SKM-1 (cell line): ENCODE data around the gene FOXN3.

Experiments
- DNase-seq: peaks from one replicate; lab custom pipeline; 2025; ENCODE audit not compliant: unreplicated experiment; lab: John Stamatoyannopoulos, UW

FOXN3 gene

DNA sequence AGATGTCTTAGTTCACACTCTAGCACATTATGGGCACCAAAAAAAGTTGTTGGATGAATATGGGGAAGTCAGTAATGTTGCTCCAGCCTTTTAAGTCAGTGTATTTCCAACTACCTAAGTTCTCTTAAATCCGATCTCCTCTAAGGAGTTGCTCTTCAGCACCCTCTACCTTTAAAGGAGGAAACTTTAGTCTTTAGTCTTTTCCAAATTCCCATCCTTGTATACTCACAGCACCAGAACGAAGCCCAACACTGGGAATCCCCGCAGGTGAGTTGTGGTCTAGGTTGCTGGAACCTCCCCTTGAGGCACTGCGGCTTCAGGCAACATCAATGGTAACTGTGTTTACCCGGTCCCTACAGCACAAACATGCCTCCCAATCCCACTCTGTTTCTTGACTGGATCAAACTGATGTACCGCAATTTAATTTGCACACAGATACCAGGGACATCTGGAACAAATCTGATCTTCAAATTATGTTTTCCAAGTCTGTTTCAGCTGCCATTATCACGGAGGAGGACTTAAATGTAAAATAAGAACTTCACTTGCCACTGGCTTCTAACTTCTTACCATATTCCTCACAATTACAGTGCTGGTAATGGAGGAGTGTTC lies 179.0 kb downstream of the FOXN3 start:
- DNase-seq = no peak

DNA sequence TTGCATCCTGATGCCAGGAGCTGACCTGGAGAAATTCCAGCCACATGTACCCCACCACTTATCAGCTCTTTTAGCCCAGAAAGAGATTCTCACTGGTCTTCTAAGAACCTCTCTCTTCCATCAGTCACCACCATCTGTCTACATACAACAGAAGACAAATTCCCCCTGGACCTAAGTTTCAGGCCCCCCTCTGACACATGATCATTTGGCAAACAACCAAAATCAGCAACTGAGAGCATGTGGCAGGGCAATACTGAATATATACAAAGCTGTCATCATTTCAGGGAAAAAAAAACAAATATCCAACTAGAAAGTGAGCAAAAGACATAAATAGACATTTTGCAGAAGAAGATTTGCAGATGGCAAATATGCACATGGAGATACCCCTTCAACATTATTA lies 180.2 kb downstream of the FOXN3 start:
- DNase-seq = no peak

DNA sequence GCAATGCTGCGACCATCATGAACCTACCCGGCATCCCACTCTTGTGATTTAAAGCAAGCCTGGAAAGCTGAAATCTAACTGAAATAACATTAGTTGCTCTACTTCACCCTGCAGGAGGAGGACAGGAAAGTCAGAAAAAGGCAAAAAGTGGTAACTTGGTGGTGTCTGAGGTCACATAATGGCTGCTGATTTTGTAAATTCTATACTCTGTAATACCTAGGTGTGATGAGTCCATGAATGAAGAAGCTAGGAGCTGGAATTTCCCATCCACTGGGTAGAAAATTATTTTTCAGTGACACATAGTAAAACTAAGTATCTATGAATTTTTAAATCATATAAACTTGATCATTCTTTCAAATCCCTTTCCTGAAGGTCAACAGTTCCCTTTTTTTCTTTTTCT lies 183.8 kb downstream of the FOXN3 start:
- DNase-seq = no peak

DNA sequence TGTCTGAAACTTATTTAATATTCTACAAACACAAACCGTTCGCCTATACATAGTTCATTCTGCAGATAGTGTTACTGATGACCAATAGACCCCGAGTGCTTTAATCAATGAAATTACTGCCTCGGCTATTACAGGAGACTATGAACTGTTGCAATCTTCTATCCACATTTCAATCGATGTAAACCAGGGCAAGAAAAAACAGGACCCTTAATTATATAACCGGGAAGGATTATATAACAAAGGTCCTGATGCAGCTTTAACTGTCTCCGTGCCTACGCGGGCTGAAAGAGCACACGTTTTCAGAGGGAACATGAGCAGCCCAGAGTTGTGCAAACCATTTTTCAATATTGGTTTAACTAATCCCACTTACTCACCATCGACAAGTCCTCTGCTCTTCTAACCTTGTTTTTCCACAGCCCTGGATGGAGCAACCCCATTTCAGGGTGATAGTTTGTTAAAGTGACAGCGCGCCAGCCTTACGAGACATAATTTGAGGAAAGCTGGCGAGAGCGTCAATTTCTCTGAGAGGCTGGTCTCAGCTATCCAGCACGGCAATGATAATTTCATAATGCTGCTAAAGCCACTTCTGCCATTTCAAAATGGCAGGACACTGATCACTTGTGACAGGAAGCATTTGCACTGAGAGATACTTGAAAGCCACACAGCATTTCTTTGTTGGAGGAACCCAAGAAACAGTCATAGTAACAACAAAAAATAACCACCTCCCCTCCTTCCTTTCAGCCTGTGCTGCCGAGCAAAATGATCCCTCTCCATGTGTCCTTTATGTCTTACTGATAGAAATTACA lies 184.6 kb downstream of the FOXN3 start:
- no peak for DNase-seq

DNA sequence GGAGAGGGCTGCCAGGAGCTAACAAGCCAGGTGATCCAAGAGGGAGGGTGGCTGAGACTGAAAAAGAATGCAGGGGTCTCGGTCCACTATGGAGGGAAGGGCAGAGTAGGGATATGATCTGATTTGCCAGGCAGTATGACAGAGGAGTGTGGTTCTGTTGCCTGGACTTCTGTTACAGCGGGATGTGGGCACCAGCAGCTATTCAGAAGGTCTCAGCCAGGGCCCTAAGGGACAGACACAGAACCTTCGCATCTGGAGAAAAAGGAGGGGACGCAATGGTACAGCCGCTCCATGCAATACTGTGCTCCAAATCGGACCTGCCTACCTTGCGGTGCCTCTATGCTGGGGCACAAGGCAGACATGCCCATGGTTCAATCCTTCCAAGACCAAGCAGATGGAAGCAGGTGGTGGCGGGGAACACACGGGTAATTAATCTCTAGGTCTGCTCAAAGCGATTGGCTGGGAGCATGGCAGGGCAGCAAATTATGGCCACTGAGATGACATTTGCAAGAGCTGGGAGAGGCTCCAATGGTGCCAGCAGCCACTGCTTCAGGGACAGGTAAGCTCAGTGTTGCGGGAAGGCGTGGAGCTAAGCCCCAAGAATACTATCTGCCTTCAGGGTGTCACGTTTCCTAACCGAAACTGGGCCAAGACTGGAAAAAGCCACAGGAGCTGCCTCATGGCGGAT lies 185.5 kb downstream of the FOXN3 start:
- no peak for DNase-seq

DNA sequence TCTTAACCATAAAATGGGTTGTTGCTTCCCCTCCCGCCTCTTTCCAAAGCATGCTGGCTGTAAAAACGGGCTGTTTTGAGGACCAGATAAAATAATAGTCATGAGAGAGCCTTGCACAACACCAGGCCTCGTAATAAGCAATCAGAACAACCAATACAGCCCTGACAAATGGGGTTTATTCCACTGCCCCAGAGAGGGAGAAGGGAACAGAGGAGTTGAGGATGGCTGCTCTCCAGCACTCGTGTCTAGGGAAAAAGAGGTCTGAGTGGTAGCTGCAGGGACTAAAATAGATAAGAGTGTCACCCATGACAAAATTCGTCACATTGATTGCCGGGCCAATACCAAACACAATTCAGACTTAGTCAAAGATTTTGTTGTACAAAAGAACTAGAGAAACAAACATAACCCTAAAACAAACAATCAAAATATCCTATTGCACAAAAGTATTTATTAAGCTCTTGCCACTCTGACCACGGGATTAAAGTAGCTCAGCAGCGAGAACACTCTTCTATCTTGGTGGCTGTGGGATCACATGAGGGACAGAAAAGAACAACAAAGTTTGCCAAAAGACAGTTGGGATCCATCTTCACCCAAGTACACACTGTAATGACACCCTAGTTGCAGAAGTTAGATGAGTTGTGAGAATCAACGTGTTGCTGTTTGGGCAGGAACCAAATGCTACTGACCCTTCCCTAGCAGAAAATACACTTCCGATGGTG lies 188.0 kb downstream of the FOXN3 start:
- no peak for DNase-seq

DNA sequence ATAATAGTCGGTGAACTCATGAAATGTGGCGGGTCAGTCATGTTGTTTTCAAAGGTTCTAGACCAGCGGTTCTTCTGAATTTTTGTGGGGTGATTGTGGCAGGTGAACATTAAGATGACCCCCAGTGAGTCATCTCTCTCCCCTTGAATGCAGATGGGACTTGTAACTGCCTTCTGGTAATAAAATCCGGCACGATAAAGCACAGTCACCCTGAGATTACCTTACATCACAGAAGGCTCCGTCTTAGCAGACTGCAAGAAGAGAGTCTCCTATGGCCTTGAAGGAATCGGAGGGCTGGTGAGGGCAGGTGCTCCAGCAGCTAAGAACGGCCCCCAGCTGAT lies 189.6 kb downstream of the FOXN3 start:
- DNase-seq = no peak

DNA sequence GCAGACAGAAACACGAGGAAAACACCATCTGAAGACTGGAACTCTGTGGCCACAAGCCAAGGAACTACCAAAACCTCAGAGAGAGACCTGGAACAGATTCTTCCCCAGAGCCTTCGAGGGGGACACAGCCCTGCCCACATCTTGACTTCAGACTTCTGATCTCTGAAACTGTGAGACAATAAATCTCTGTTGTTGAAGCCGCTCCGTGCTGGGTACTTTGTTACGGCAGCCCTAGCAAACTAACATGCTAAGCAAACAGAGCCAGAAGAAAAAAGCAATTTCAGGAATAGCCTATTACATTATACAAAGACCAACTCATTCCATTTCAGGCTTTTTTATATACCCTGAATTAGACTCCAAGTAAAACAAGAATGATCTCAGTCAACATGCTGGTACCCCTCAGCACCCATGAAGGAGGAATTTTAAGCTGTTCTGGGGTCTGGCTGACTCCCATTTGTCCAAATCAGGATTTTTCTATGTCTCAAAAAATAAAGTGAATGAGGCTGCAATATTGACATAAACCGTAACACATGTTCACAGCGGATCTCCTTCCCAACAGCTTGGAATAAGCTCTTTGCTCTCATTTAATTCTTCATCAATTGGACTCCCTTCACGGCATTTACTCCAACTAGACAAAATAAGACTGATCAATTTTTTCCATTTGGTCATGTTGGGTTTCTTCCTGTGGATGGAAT lies 190.1 kb downstream of the FOXN3 start:
- DNase-seq = no peak

DNA sequence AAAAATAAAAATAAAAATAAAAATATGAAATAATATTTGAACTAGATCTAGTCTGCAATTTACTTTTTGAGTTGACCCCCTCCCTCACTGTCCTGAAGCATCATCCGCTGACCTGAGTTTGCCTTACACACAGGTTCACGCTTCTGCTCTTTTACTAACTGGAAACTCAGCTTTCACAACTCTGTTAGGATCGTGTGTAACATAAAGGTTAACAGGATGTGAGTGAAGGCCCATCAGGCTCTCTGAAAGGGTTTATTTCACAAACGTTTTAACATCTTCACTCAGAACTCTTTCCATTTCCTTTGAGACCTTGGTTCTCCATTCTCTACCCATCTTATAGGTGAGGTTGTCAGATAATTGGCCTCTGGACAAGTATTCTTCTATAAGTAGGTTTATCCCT lies 191.4 kb downstream of the FOXN3 start:
- DNase-seq = no peak

DNA sequence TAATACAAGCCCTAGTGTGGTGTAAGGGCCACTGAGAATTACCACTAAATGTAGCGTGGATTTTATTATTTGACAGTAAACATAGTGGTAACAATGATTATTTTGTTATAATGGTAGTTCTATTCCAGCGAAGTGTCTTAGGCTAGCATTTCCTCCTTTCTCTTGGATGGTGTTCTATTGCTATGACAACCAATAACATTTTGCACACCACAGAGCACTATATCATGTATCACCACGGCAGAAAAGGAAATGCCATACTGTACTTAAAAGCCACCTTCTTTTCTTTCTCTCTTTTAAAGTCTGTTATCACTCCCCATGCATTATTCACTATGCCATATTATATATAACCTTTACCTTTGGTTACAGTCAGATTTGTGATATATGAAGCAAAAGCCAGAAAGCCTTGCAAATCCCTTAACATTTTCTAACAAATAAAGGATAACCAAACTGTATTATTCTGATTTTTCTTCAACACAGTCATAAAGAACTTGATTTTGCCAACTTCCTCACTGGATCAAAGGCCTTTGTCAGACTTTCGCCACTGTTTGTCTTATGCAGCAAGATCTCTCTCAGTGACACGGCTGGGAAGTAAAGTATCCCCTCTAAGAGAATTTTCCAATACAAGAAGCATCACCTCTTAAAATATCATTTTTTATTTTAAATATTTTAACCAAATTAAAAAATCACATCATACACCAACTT lies 195.8 kb downstream of the FOXN3 start:
- DNase-seq = no peak

DNA sequence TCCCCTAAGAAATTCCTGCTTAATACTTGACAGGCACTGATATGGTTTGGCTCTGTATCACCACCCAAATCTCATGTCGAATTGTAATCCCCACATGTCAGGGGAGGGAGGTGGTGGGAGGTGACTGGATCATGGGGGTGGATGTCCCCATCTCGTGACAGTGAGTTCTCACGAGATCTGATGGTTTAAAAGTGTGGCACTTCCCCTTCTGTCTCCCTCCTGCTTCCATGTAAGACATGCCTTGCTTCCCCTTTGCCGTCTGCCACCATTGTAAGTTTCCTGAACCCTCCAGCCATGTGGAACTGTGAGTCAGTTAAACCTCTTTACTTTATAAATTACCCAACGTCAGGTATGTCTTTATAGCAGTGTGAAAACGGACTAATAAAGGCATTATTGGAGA lies 198.0 kb downstream of the FOXN3 start:
- no peak for DNase-seq

DNA sequence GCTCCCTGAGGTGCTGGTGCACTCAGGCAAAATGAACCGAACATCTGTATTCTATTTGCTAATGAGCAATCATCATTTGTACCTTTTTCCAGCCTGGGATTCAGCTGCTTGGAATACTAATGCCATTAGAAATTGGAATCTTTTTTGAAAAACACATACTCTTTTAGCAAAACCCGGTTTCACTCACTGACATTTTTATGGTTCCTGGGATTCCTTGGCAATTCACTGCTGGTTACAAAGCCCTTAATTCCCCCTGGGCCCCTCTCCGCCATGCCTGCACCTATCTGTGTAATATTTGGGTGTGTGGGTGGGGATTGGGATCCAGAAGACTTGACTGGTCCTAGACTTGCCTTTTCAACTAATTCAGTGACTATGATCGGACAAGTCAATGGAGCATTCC lies 199.1 kb downstream of the FOXN3 start:
- DNase-seq = no peak

DNA sequence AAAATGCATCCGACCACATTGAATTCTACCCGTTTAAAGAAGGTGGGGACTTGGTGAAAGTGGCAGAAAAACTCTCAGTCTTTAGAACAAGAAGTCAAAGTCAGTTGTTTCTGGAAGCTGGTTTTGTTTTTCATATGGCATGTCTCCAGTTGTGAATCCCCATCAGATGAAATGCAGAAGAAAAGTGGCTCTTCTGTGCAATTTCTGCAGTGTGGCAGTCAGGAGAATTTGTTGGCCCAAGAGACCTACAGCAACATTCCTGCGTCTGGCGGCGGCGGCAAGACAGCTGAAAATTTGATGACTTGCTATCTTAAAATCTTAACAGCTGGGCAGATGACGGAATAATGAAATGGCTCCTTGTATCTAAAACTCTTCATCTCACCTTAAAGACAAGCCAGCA lies 201.5 kb downstream of the FOXN3 start:
- no peak for DNase-seq

DNA sequence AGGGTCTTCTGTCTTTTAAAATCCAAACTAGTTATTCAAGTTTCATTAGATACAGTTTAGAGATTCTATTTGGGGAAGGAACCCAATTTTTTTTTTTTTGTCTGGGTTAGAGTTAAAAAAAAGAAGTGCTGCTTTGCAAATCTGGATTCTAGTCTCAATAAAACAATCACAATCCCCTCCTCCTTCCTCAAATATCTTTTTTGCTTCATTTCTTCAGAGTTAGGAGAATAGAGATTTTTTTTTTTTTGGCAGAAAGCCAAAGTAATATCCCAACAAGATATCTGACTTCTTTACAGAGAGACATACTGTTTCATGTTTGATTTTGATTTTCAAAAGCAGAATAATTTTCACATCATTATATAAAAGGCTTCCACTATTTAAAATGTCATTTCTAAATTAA lies 201.9 kb downstream of the FOXN3 start:
- no peak for DNase-seq

DNA sequence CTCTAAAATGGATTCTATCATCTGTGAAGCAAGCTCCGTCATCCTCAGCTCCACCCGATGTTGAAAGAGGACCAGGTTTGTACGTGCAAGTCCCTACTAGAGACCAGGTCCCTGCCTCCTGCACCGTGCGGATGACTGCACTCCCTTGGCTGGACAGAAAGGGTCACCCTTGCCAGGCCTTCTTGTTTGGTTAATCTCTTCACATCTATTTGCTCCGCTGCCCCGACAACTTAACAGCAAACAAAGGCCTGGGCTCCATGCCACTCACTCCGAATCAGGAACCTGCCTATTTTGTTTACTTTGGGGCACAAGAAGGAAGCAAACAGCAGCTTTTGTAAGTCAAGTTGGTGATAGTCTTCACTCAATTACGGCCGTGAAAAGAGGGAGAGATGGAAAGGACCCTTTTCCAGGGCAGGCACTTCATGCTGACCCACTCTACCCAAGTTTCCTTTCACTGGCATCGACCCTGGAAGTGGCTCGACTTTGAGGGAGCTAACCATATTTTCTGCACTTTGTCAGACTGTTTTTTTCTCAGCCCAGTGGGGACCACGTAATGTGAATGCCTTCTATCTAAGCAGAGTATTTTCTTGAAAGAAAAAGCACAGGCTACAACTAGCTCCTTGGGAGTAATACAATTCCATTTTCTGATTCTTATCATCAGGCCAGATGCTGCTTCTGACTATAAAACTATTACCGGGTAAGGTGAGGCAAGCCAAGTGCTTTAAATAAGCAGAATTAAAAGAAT lies 202.6 kb downstream of the FOXN3 start:
- DNase-seq = no peak

DNA sequence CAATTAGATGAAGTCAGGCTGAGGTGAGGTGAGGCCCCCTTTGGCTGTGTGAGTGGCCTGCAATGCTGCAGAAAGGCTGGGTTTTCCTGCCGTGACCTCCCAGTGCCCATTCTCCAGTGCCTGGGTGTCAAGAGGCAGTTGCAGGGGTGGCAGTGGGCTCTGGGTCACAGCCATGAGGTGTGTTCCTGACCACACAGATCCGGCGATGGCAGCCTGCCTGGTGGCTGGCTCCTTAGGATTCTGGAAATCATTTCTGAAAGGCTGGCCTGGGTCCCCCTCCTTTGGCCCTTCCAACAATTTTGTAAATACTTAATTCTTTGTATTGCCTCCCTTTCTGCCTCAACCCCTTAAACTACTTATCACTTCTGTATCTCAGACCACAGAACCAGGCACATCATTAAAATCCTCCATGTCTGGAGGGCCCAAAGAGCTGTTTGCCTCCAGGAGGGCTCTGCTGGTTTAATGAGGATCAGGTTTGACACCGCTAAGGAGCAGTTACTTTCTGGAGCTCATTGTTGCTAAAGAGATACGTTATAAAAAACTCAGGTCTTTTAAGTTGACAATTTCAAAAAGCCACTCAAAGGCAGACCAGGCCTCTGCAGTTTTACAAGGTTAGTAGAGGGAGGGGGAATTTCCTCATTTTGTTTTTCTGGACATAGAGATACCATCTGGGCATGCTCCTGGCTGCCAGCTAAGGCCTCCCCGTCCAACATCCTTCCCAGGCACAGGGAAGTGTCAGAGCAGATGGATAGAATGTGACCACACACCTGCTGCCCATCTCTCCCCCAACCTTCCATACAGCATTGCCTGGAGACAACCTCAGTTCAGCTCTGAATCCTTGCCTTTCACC lies 204.4 kb downstream of the FOXN3 start:
- no peak for DNase-seq

DNA sequence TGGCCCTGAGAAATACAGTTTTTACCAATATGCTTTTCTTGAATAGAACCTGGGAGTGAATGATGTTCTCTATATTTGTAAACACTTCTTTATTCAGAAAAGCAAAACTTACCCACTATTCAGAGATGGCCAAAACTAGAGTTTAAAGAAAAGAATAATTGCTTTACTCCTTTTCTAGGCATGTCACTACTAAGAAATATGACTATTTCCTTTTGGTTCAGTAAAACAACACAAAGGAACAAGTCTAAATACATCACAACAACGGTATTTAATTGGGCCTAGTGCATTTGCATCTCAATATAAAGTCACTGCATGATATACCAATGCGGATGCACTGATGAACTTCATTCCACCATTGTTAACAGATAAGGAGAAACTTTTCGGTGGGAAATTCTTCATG lies 207.5 kb downstream of the FOXN3 start:
- no peak for DNase-seq

DNA sequence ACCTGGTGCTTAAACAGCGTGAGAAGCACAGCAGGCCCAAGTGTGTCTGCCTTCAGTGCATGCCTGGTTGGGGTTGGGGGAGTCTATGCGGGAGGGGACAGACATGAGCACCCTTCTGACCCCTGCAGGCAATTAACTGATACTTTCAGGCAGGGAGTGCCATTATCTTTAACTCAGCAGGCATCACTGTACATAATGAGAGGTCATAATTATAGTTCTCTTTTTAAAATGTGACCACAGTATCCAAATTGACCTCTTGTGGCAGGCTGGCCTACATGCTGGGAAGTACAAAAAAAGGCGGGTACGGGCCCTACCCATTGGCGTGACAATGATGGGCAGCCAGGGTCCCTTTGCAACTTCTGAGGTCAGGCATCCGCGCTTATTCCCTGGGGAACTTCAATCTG lies 209.1 kb downstream of the FOXN3 start:
- no peak for DNase-seq
